Upper lobe of right lung (tissue), 1 donor: ENCODE results near the gene ADCY4. TPM values are rescaled to one million over a fixed set of nuclear protein-coding genes. Genes with fewer than 3 reads are reported as not detected.

Experiments
- ATAC-seq: fragments of 200-7000 bp; cut with Tn5 transposase; one replicate; pipeline ENCODE4 v1.9.1; 2020; ENCODE audit warnings: mild to moderate bottlenecking, moderate library complexity
- DNase-seq: peaks from one replicate; pipeline ENCODE4 v3.0.0-alpha.2; 2020
- H3K27ac ChIP-seq: fragments of 200-600 bp; one replicate; pipeline ENCODE4 v1.8.0; 2022
- H3K27me3 ChIP-seq: fragments of 200-600 bp; one replicate; pipeline ENCODE4 v1.8.0; 2022; ENCODE audit warnings: mild to moderate bottlenecking
- H3K36me3 ChIP-seq: fragments of 200-600 bp; one replicate; pipeline ENCODE4 v1.8.0; 2022
- H3K4me1 ChIP-seq: fragments of 200-600 bp; one replicate; pipeline ENCODE4 v1.8.0; 2022
- H3K4me3 ChIP-seq: fragments of 200-600 bp; one replicate; pipeline ENCODE4 v1.8.0; 2022; ENCODE audit warnings: mild to moderate bottlenecking
- H3K9me3 ChIP-seq: fragments of 200-600 bp; one replicate; pipeline ENCODE4 v1.8.0; 2022
- intact Hi-C: fragments of 100-400 bp; cut with DNase I; formaldehyde crosslinking; loops from one replicate; pipeline ENCODE4 v1.11.0; 2022
- total RNA-seq: library from RNA; stranded (reverse); fragmentation: NEBNext Ultra II Directional; extraction: Animal tissue kit (Norgen Biotek cat#: 25700); gene quantifications from one replicate; pipeline ENCODE4 v1.2.1, GENCODE V29; 2021
- TF ChIP-seq, protein P1 (sequence below): fragments of 200-600 bp; IDR thresholded peaks from one replicate; pipeline ENCODE4 v1.8.0; 2022; ENCODE audit warnings: antibody characterized with exemption
- donor health status: DM: no; HTN: yes; CAD: no; lungs with severe emphysema.

Gene ADCY4
- total RNA-seq, 1 donor from 2014 or later: 54.5 TPM

DNA sequence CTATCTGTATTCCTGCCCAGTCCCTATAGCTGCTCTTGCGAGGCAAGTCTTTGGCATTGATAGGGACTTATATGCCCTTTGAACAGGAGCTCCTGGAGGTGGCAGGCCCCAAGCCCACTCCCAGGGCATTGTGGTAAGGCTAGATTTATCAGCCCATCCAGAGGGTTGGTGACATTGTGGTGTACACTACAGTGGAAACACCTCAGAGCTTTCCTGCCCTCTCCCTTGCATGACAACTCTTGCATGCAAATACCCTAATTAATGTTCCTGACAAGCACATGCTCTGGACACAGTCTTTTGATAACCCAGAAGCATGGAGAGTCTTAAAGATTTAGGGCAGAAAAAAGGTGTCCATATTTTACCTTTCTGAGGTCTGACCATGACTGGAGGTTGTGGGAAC, 5.7 kb upstream of the ADCY4 start:
- H3K4me3 ChIP-seq: no peak overlapping the region
- H3K27me3 ChIP-seq: peaks cover 2% of the 10 kb centered on the region
- no peak overlapping the region for H3K27ac ChIP-seq
- no peaks in the 10 kb centered on the region for H3K36me3 ChIP-seq
- intact Hi-C loops: no loop called here
- no peaks in the 10 kb centered on the region for H3K9me3 ChIP-seq
- H3K4me1 ChIP-seq: peaks cover 19% of the 10 kb centered on the region
- TF ChIP-seq, protein P1, sequence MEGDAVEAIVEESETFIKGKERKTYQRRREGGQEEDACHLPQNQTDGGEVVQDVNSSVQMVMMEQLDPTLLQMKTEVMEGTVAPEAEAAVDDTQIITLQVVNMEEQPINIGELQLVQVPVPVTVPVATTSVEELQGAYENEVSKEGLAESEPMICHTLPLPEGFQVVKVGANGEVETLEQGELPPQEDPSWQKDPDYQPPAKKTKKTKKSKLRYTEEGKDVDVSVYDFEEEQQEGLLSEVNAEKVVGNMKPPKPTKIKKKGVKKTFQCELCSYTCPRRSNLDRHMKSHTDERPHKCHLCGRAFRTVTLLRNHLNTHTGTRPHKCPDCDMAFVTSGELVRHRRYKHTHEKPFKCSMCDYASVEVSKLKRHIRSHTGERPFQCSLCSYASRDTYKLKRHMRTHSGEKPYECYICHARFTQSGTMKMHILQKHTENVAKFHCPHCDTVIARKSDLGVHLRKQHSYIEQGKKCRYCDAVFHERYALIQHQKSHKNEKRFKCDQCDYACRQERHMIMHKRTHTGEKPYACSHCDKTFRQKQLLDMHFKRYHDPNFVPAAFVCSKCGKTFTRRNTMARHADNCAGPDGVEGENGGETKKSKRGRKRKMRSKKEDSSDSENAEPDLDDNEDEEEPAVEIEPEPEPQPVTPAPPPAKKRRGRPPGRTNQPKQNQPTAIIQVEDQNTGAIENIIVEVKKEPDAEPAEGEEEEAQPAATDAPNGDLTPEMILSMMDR: no peak
- no peak for ATAC-seq
- DNase-seq: no peak

DNA sequence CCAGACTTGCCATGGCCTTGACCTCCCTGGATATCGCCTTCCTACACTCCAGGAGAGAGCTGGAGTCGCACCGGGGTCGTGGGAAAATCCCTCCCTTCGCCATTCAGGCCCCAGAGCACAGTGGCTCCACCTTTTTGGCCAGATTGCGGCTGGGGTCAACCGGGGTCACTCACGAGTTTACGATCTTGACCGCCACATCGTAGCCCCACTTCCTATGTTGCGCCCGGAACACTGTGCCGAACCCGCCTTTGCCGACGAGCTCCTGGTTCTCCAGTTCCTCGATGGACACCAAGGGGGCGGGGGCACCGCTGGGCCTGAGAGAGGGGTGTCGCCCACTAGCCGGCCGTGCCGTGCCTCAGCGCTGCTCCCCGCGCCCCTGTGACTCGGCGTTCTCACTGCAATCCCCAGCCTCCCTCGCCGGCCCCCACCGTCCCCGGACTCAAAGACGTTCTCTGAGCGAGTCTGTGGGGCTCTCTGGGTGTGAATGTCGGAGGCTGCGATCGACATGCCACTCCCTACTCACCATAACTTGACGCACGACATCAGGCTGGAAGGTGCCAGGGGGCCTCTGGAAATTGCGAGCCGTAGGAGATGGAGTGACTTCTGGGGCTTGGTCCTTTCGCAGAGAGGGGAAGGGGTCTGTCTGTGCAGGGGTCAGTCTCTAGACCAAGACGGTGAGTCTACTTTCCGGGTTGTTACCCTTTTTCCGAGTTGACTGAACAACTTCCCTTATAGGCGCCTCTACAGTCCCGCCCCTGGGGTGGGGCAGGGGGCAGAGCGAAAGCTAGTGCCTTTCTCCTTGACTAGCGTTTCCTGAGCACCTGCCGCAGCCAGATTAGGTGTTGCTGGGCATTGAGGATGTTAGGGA, 4.6 kb upstream of the ADCY4 start, which contains the start of gene RIPK3:
Gene RIPK3, minus strand, starts transcription at position 708 of the 868 bp plus-strand sequence. Its CDS starts 165 bp downstream, at position 543.
- Histone ChIP-seq H3K36me3 (no peaks in the 10 kb centered on the region), H3K4me3 (peak within 1 kb of the TSS; percentile 67), H3K4me1 (peaks cover 27% of the 10 kb centered on the region), H3K27ac (peak within 1 kb of the TSS; percentile 79), H3K27me3 (peaks cover 4% of the 10 kb centered on the region), H3K9me3 (no peaks in the 10 kb centered on the region)
- peak; percentile 87 for DNase-seq
- ATAC-seq: peak; percentile 87
- intact Hi-C loops: no loop called here
- TF ChIP-seq, protein P1: no peak

DNA sequence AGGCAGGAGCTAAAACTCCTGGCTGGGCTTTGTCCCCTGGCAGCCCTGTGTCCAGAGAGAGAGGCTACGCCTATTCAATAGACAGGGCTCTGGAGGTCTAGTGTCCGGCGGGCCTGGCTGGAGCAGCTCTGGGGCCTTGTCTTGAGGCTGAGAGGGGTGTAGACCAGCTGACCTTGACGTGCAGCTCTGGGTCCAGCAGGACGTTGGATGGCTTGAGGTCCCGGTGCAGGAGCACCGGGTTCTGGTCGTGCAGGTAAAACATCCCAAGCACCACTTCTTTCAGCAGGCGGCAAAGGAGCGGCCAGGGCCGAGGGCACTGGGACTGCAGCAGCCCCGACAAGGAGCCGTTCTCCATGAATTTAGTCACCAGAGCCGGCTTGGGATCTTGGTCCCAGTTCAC, 4.0 kb upstream of the ADCY4 start:
- Histone ChIP-seq H3K4me3 (peak overlapping the region; percentile 67), H3K27ac (no peak overlapping the region), H3K36me3 (no peaks in the 10 kb centered on the region), H3K4me1 (peaks cover 34% of the 10 kb centered on the region), H3K9me3 (no peaks in the 10 kb centered on the region), H3K27me3 (peaks cover 10% of the 10 kb centered on the region)
- intact Hi-C loops: no loop called here
- no peak for ATAC-seq
- TF ChIP-seq, protein P1: no peak
- DNase-seq: no peak

DNA sequence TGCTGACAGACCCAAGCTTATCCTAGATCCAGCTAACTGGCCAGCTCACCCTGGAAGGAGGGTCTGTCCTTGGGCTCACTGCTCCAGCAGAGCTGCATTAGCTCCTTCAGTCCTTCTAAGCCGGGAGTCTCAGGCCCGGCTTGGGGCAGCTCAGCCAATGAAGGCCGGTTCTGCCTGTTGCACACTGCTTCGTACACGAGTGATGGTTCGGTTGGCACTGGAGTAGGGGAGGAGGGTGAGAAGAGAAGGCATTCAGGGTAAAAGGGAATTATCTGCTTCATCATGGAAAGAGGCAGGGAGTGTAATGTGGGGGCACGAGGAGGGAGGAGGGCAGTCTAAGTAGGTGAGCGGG, 2.9 kb upstream of the ADCY4 start:
- intact Hi-C loops: no loop called here
- H3K27me3 ChIP-seq: peaks cover 10% of the 10 kb centered on the region
- DNase-seq: no peak
- no peaks in the 10 kb centered on the region for H3K9me3 ChIP-seq
- H3K27ac ChIP-seq: no peak overlapping the region
- H3K4me1 ChIP-seq: peaks cover 43% of the 10 kb centered on the region
- no peak for ATAC-seq
- H3K4me3 ChIP-seq: no peak overlapping the region
- TF ChIP-seq, protein P1: no peak
- H3K36me3 ChIP-seq: no peaks in the 10 kb centered on the region

DNA sequence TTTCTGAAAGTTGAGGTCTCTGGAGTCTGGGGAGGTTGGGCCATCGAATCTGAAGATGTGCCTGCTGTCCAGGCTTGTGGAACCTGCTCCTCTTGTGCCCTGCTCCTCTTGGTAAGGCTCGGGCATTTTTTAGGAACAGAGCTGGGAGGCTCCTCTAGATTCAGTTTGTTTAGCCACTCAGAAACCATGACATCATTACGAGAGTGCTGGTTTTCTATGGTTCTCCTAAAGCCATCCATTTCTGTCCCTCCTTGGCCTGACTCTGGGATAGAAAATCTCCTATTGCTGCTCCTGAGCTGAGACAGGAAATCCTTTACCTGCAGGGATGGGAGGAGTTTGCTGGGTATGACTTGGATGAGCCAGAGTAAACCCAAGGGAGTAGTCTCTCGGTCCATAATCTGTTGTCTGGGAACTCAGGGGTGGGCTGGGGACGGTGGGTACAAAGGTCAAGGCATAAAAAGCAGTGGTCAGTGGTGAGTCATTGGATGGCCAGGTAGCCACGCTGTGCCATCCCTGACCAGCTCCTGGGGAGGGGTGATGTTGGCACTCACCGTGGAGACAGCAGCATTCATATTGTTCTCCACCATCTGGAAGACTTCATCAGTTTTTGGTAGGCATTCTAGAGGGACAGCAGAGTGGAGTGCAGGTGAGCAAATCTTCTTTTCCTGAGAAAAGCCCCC, 2.4 kb upstream of the ADCY4 start:
- ATAC-seq (no peak), DNase-seq (no peak)
- peaks cover 10% of the 10 kb centered on the region for H3K27me3 ChIP-seq
- H3K4me3 ChIP-seq: no peak overlapping the region
- no peaks in the 10 kb centered on the region for H3K9me3 ChIP-seq
- intact Hi-C loops: no loop called here
- peaks cover 48% of the 10 kb centered on the region for H3K4me1 ChIP-seq
- H3K36me3 ChIP-seq: no peaks in the 10 kb centered on the region
- TF ChIP-seq, protein P1: no peak
- no peak overlapping the region for H3K27ac ChIP-seq
